MV-4-11 (cell line): Measurements from ENCODE around the gene MTHFD1L.

Source experiments
- DNase-seq: peaks from one replicate; lab custom pipeline; 2025; lab: John Stamatoyannopoulos, UW

MTHFD1L gene

GRCh38 chr6:150866147-150866990 is 867 bp downstream of the MTHFD1L start:
- DNase-seq, result peak; percentile 62

- DNase-seq, result no peak
These were observed 1.5 kb downstream of the MTHFD1L start for GRCh38 chr6:150866991-150867501.

GRCh38 chr6:150868759-150869158 is 3.3 kb downstream of the MTHFD1L start:
- DNase-seq, result no peak

GRCh38 chr6:150874179-150874578 is 8.7 kb downstream of the MTHFD1L start:
- DNase-seq, result no peak

- DNase-seq, result no peak
These were observed 10.3 kb downstream of the MTHFD1L start for GRCh38 chr6:150875841-150876240.

GRCh38 chr6:150876598-150876997 is 11.1 kb downstream of the MTHFD1L start:
- DNase-seq, result no peak

GRCh38 chr6:150877928-150878327 is 12.4 kb downstream of the MTHFD1L start:
- DNase-seq, result no peak

GRCh38 chr6:150878347-150879213 is 13.1 kb downstream of the MTHFD1L start:
- no peak for DNase-seq

- no peak for DNase-seq
These were observed 14.8 kb downstream of the MTHFD1L start for GRCh38 chr6:150880336-150880735.

GRCh38 chr6:150881911-150882481 is 16.5 kb downstream of the MTHFD1L start:
- DNase-seq, result no peak

- no peak for DNase-seq
These were observed 18.0 kb downstream of the MTHFD1L start for GRCh38 chr6:150883521-150883920.

- DNase-seq, result no peak
These were observed 20.7 kb downstream of the MTHFD1L start for GRCh38 chr6:150886155-150886554.

GRCh38 chr6:150887978-150888563 is 22.6 kb downstream of the MTHFD1L start:
- DNase-seq, result no peak

- DNase-seq, result no peak
These were observed 24.8 kb downstream of the MTHFD1L start for GRCh38 chr6:150890346-150890745.

- peak; percentile 46 for DNase-seq
These were observed 26.5 kb downstream of the MTHFD1L start for GRCh38 chr6:150891888-150892485.

- no peak for DNase-seq
These were observed 28.8 kb downstream of the MTHFD1L start for GRCh38 chr6:150894191-150894744.

GRCh38 chr6:150894935-150895552 is 29.5 kb downstream of the MTHFD1L start:
- no peak for DNase-seq

- no peak for DNase-seq
These were observed 30.6 kb downstream of the MTHFD1L start for GRCh38 chr6:150895928-150896632.

- DNase-seq, result no peak
These were observed 32.0 kb downstream of the MTHFD1L start for GRCh38 chr6:150897400-150897943.
